Upper lobe of right lung (tissue), 1 donor: ENCODE data around the gene RRAGB. TPM values are rescaled to one million over a fixed set of nuclear protein-coding genes. Genes with fewer than 3 reads are reported as not detected.
"Not testable (repeated sequence)": the region's sequence is repeated elsewhere in the genome, so short reads cannot be mapped to it uniquely, and the experiment has no call there.

ENCODE experiments used
- ATAC-seq: fragments of 200-7000 bp; cut with Tn5 transposase; one replicate; pipeline ENCODE4 v1.9.1; 2020; ENCODE audit warnings: mild to moderate bottlenecking, moderate library complexity
- DNase-seq: peaks from one replicate; pipeline ENCODE4 v3.0.0-alpha.2; 2020
- H3K27ac ChIP-seq: fragments of 200-600 bp; one replicate; pipeline ENCODE4 v1.8.0; 2022
- H3K27me3 ChIP-seq: fragments of 200-600 bp; one replicate; pipeline ENCODE4 v1.8.0; 2022; ENCODE audit warnings: mild to moderate bottlenecking
- H3K36me3 ChIP-seq: fragments of 200-600 bp; one replicate; pipeline ENCODE4 v1.8.0; 2022
- H3K4me1 ChIP-seq: fragments of 200-600 bp; one replicate; pipeline ENCODE4 v1.8.0; 2022
- H3K4me3 ChIP-seq: fragments of 200-600 bp; one replicate; pipeline ENCODE4 v1.8.0; 2022; ENCODE audit warnings: mild to moderate bottlenecking
- H3K9me3 ChIP-seq: fragments of 200-600 bp; one replicate; pipeline ENCODE4 v1.8.0; 2022
- CTCF ChIP-seq: fragments of 200-600 bp; IDR thresholded peaks from one replicate; pipeline ENCODE4 v1.8.0; 2022; ENCODE audit warnings: antibody characterized with exemption
- intact Hi-C: fragments of 100-400 bp; cut with DNase I; formaldehyde crosslinking; loops from one replicate; pipeline ENCODE4 v1.11.0; 2022
- long read RNA-seq: library from polyadenylated mRNA; unstranded; transcript quantifications from one replicate; pipeline ENCODE4 v2.0.0, GENCODE V29; 2021
- total RNA-seq: library from RNA; stranded (reverse); fragmentation: NEBNext Ultra II Directional; extraction: Animal tissue kit (Norgen Biotek cat#: 25700); gene quantifications from one replicate; pipeline ENCODE4 v1.2.1, GENCODE V29; 2021
- donor health status: DM: no; HTN: yes; CAD: no; lungs with severe emphysema.

RRAGB gene
- total RNA-seq: 14.9 TPM
- long read RNA-seq, transcript RRAGB-202 (10 exons, 2,061 nt): major isoform, 23 of 34 reads
- long read RNA-seq, partial matches to known transcripts: 3 of 34 reads
- long read RNA-seq, other reads (novel, unspliced or antisense): 7 of 34 reads

GRCh38 chrX:55717521-55718497 is at the start of gene RRAGB:
Gene RRAGB, plus strand, starts transcription at chrX:55717749. Its CDS starts 579 bp downstream, at chrX:55718328.
- intact Hi-C loops: no loop called here
- TF ChIP-seq CTCF: peak; percentile 53
- H3K36me3 ChIP-seq: peaks cover 8% of the 10 kb centered on the region
- no peaks in the 10 kb centered on the region for H3K27me3 ChIP-seq
- H3K9me3 ChIP-seq: no peaks in the 10 kb centered on the region
- peak within 1 kb of the TSS; percentile 70 for H3K4me3 ChIP-seq
- peaks cover 9% of the 10 kb centered on the region for H3K4me1 ChIP-seq
- peak within 1 kb of the TSS; percentile 86 for H3K27ac ChIP-seq
- ATAC-seq (peak; percentile 100), DNase-seq (peak; percentile 96)

- no peak overlapping the region for H3K4me3 ChIP-seq
- ATAC-seq (no peak), DNase-seq (no peak)
- H3K27ac ChIP-seq: no peak overlapping the region
- no peak for TF ChIP-seq CTCF
- no peaks in the 10 kb centered on the region for H3K4me1 ChIP-seq
- no peaks in the 10 kb centered on the region for H3K36me3 ChIP-seq
- no peaks in the 10 kb centered on the region for H3K27me3 ChIP-seq
- no peaks in the 10 kb centered on the region for H3K9me3 ChIP-seq
- intact Hi-C loops: no loop called here
Observed at GRCh38 chrX:55668084-55668483, 49.5 kb upstream of the RRAGB start.

GRCh38 chrX:55688579-55688978 is 29.0 kb upstream of the RRAGB start:
- H3K27me3 ChIP-seq, H3K4me1 ChIP-seq, H3K27ac ChIP-seq, ATAC-seq, H3K9me3 ChIP-seq, intact Hi-C loops, DNase-seq, H3K4me3 ChIP-seq, H3K36me3 ChIP-seq: not testable (repeated sequence)

GRCh38 chrX:55695227-55696018 is 22.1 kb upstream of the RRAGB start:
- Histone ChIP-seq H3K27ac (no peak overlapping the region), H3K9me3 (no peaks in the 10 kb centered on the region), H3K27me3 (no peaks in the 10 kb centered on the region), H3K36me3 (no peaks in the 10 kb centered on the region), H3K4me1 (no peaks in the 10 kb centered on the region), H3K4me3 (no peak overlapping the region)
- ATAC-seq (no peak), DNase-seq (no peak)
- TF ChIP-seq CTCF: no peak
- intact Hi-C loops: no loop called here

GRCh38 chrX:55697381-55697780 is 20.2 kb upstream of the RRAGB start:
- no peak for ATAC-seq

More at GRCh38 chrX:55697381-55697780, 20.2 kb upstream of the RRAGB start:
- Histone ChIP-seq H3K27me3 (no peaks in the 10 kb centered on the region), H3K27ac (no peak overlapping the region), H3K4me3 (no peak overlapping the region), H3K9me3 (no peaks in the 10 kb centered on the region), H3K4me1 (no peaks in the 10 kb centered on the region), H3K36me3 (no peaks in the 10 kb centered on the region)
- intact Hi-C loops: no loop called here
- DNase-seq: no peak
- no peak for TF ChIP-seq CTCF
